GM21515 (cell line): ENCODE results near the gene RPH3AL.

ENCODE experiments used
- ATAC-seq: cut with Tn5 transposase; IDR thresholded peaks from one replicate; pipeline ENCODE4 v1.9.1; 2021; ENCODE audit not compliant: unreplicated experiment

Gene RPH3AL

DNA sequence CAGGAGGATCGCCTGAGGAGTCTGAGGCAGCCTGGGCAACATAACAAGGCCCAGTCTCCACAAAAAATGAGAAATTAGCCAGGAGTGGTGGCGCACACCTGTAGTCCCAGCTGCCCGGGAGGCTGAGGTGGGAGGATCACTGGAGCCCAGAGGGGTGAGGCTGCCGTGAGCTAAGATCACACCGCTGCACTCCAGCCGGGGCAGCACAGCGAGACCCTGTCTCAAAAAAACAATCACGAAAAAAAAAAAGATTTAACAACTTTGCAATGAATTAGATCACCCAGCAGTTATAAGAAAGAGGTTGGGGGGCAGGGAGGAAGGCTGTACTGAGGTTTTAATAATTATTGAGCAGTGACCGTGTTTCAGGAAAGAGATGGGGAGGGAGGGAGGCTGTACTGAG lies 49.4 kb downstream of the RPH3AL start:
- ATAC-seq = no peak

DNA sequence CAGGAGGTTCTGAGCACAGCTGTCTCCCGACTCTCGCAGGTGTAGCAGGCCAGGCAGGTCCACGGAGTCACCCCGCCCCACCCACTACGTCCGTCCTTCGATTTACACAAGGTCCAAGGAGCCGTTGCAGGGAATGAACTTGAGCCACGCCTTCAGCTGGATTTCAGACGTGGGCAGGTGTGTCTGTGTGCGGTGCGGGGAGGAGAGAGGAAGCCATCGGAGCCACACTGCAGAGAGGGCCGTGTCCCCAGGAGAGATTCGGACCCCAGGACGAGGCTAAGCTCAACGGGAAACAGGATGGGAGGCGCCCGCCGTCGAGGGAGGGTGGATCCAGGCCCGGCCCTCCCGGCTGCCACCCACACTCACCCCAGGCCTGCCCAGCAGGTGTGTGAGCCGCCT lies 50.3 kb downstream of the RPH3AL start:
- no peak for ATAC-seq

- no peak for ATAC-seq
Measured at GRCh38 chr17:301681-302299, 50.8 kb downstream of the RPH3AL start.

- no peak for ATAC-seq
Measured at GRCh38 chr17:300881-301280, 51.7 kb downstream of the RPH3AL start.

- ATAC-seq = no peak
Measured at GRCh38 chr17:299546-299945, 53.1 kb downstream of the RPH3AL start.

DNA sequence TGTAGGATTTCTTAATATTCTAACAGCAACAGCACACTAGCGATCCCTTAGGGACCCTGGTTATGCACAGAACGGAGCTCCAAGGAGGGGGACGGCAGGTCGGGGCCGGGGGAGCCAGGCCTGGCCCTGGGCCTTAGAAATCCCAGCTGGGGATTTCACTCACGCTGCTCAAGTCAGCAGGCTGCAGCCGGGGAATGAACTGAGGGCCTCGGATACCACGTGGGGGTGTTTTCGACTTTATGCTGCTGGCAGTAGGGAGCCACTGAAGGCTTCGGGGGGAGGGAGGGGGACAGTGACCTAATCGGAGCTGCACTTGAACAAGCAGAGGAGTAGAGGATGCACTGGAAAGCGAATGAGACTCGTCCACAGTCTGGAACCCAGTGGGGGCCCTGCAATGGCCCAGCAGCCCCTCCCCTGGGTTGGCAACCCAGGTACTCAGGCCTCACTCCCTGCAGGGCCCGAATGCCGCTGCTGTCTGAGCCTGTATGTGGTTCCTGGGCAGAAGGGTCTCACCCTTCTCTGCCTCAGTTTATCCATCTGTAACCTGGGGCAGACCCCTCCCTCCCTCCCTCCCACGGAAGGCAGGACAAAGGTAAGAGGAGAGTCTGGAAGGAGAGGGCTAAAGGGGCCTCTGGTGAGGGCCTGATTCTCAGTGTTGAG lies 53.7 kb downstream of the RPH3AL start:
- ATAC-seq = no peak

- no peak for ATAC-seq
Measured at GRCh38 chr17:297758-298157, 54.8 kb downstream of the RPH3AL start.

DNA sequence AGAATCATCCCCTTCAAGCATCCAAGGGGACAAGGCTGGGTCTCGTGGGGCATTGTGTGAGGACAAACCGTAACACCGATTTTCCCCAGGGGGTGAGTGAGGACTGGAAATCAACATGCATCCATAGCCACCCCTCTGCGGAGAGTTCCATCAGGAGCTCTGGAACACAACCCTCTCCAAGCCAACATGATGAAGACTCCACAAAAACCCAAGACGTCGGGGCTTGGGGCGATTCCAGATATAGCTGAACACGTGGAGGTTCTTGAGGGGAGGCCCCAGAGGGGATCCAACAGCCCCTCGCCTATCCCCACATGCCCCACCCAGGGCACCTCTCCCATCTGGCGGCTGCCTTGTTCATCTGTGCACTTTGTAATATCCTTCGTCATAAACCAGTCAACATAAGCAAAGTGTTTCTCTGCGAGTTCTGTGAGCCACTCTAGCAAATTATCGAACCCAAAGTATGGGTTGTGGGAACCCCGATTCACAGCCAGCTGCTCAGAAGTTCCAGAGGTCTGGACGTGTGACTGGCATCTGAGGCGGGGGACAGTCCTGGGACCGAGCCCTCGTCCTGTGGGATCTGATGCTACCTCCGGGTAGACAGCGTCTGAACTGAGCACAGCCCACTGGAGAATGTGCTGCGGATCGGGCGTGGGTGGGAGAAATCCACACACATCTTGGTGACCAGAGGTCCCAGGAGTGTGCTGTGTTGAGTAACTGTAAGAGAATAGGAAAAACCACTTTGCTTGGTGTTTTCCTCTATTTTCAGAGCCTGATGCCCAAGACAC lies 55.5 kb downstream of the RPH3AL start:
- ATAC-seq = no peak

GRCh38 chr17:296379-296778 lies 56.2 kb downstream of the RPH3AL start:
- no peak for ATAC-seq

DNA sequence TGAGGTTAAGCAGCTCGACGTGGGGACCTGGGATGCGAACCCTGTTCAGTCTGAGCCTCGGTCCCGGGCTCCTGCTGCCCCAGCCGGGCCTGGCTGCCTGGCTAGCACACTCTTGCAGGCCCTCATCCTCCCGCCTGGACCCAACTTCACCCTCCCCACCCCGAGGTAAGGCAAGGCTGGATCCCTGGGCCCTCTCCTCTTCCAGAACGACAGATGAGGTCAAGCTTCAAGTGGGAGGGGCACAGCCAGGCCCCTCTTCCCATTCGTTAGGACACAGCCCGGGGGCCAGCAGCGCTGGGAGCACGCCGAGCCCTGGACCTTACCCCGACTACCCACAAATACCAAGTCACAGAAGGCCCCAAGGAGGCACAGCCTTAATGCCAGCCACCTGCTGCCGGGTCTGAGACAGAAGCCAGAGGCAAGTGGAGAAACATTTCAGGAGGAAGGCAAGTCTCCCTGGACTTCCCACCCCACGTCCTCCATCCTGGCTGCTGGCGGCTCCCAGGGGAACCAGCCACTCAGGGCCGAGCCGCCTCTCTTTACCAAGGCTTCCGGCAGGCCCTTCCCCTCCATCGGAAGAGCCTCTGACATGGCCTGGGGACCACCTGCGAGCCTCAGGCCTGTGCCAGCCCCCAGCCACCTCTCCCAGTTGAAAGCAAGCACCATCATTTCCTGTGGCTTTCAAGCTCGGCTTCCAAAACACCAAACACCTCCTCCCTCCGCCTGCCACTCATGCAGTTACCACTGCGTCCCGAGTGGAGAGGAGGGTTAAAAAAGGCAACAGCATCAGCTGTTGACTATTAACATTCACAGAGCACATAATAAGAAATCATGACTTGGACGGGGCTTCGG lies 59.9 kb downstream of the RPH3AL start:
- no peak for ATAC-seq

- no peak for ATAC-seq
Measured at GRCh38 chr17:292016-292415, 60.6 kb downstream of the RPH3AL start.

GRCh38 chr17:291587-291986 lies 61.0 kb downstream of the RPH3AL start:
- no peak for ATAC-seq

GRCh38 chr17:290626-291025 lies 62.0 kb downstream of the RPH3AL start:
- no peak for ATAC-seq

DNA sequence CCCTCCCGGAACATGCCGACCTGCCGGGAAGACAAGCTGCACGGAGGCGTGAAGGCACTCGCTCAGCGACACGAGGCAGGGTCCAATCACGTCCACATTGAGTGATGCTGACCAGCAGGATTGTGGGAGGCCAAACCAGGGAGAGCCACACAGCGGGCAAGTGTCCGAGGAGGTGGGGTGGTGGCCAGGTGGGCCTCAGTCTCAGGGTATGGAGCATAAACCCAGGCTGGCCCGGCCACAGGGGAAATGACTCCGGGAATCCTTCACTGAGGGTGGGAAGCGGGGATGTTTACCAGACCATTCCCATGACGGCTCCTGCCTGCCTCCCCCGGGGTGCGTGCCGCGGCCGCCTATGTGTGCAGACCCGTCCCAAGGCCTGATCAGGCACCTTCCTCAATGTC lies 62.5 kb downstream of the RPH3AL start:
- no peak for ATAC-seq

DNA sequence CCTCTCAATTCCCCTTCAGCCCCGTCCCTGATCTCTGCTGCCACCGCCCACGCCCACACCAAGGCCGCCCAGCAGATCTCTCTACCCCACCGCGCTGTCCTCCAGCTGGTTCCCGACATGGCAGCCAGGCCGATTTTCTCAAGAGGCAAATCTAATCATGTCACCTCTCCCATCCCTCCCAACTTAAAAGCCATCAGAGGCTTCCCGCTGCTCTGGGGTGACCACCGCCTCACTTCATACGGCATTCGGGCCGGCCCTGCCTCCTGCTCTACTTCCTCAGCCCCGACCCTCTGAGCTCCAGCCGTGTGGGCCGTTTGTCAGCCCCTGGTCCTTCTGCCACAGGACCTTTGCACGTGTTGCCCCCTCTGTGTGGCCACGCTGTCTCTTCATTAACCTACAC lies 63.2 kb downstream of the RPH3AL start:
- ATAC-seq = no peak

DNA sequence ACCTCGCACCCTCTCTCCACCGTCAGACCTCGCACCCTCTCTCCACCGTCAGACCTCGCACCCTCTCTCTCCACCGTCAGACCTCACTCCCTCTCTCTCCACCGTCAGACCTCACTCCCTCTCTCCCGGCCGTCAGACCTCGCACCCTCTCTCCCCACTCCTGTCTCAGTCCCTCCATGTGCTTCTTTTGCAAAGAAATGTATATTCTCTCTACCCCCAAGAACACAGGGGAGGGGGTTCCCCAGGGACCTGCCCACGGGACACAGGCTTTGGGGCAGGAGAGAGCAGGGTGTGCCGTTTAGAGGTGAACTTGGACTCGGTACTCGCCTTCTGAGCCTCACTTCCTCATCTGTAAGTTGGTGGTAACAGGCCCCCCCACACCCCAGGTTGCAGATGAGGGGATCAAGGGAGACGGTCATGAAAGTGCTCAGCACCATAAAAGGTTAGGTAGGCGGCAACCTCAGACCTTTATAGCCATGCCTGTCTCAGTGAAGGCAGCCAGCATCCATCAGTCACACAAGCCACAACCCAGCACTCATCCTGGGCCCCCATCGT lies 63.7 kb downstream of the RPH3AL start:
- no peak for ATAC-seq

- no peak for ATAC-seq
Measured at GRCh38 chr17:286571-286970, 66.0 kb downstream of the RPH3AL start.

DNA sequence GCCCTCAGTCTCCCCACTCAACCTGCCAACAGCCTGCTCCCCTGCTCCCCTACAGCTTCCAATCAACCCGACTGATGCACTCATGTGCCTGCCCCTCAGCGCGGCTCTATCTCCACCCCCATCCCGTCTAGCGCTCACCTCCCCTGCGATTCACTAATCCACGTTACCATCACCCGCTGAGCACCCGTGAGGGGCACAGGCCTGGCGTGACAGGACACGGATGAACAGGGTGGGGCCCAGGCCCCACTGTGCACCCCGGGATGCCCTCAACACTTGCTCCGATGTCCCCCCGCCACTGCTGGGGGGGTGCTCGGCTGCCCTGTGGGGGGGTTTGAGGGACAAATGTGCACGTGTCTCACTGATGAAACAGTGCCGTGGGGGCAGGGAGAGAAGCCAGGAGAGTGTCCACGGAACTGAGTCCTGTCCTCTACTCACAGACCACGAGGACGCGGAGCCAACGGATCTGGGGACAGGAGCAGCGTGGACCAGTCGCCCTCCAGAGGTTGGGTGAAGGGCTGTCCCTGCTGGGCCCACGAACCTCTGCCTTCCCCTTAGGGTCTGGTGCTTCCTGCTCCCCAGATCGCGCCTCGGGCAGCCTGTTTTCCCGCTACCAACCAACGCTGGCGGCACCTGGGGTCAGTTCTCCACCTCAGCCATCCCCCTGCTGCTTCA lies 66.7 kb downstream of the RPH3AL start:
- ATAC-seq = no peak

GRCh38 chr17:284676-285355 lies 67.8 kb downstream of the RPH3AL start:
- ATAC-seq = no peak
